GM23338 (cell line): ENCODE results near the gene FAM168B.

Experiments used
- CREB1 ChIP-seq: fragments of 250-450 bp; sonication (Bioruptor Pico); IDR thresholded peaks from 2 replicates; pipeline ENCODE4 v1.5.0; 2020; ENCODE audit warnings: low read depth, mild to moderate bottlenecking, moderate library complexity
- EZH2 ChIP-seq: fragments of 200-600 bp; sonication (generic); IDR thresholded peaks from one replicate; pipeline ENCODE4 v1.8.0; 2017; ENCODE audit warnings: antibody characterized with exemption, mild to moderate bottlenecking, low read depth; ENCODE audit not compliant: unreplicated experiment
- EZH2phosphoT487 ChIP-seq: fragments of 200-600 bp; sonication (generic); IDR thresholded peaks from one replicate; pipeline ENCODE4 v1.8.1; 2018; ENCODE audit warnings: antibody characterized with exemption; ENCODE audit not compliant: unreplicated experiment
- JUNB ChIP-seq: IDR thresholded peaks from one replicate; pipeline ENCODE4 v1.6.1; 2016; ENCODE audit warnings: antibody characterized with exemption; ENCODE audit not compliant: unreplicated experiment
- NANOG ChIP-seq: IDR thresholded peaks from 2 replicates; pipeline ENCODE4 v1.6.1; 2016; ENCODE audit warnings: antibody characterized with exemption, borderline replicate concordance
- POLR2AphosphoS5 ChIP-seq: IDR thresholded peaks from 2 replicates; pipeline ENCODE4 v1.6.1; 2016; ENCODE audit warnings: antibody characterized with exemption, low read depth
- STAT1 ChIP-seq: IDR thresholded peaks from one replicate; pipeline ENCODE4 v1.6.1; 2016; ENCODE audit warnings: antibody characterized with exemption; ENCODE audit not compliant: unreplicated experiment
- ZNF114 ChIP-seq: fragments of 250-450 bp; sonication (Bioruptor Pico); IDR thresholded peaks from 2 replicates; pipeline ENCODE4 v1.5.0; 2020; ENCODE audit warnings: mild to moderate bottlenecking, moderate library complexity
- ZNF331 ChIP-seq: fragments of 250-450 bp; sonication (Bioruptor Pico); IDR thresholded peaks from 2 replicates; pipeline ENCODE4 v1.5.0; 2020; ENCODE audit warnings: low read depth, mild to moderate bottlenecking, moderate library complexity
- ZNF462 ChIP-seq: fragments of 250-450 bp; sonication (Bioruptor Pico); IDR thresholded peaks from 2 replicates; pipeline ENCODE4 v1.5.0; 2020; ENCODE audit warnings: mild to moderate bottlenecking, moderate library complexity
- TF ChIP-seq, protein P1 (sequence below), 2 experiments: fragments of 200-600 bp in 1 of 2; sonication (generic) in 1 of 2; conservative IDR thresholded peaks; 2 replicates each; pipeline versions ENCODE4 v1.5.1 to v1.6.1; 2016 to 2017; ENCODE audit warnings: antibody characterized with exemption in 2 of 2, low read depth in 2 of 2, mild to moderate bottlenecking in 2 of 2, moderate library complexity in 1 of 2
- TF ChIP-seq, protein P2 (sequence below): IDR thresholded peaks from 2 replicates; pipeline ENCODE4 v1.6.1; 2016; ENCODE audit warnings: antibody characterized with exemption
- TF ChIP-seq, protein P3 (sequence below): IDR thresholded peaks from one replicate; pipeline ENCODE4 v1.6.1; 2018; ENCODE audit warnings: antibody characterized with exemption; ENCODE audit not compliant: unreplicated experiment

DNA sequence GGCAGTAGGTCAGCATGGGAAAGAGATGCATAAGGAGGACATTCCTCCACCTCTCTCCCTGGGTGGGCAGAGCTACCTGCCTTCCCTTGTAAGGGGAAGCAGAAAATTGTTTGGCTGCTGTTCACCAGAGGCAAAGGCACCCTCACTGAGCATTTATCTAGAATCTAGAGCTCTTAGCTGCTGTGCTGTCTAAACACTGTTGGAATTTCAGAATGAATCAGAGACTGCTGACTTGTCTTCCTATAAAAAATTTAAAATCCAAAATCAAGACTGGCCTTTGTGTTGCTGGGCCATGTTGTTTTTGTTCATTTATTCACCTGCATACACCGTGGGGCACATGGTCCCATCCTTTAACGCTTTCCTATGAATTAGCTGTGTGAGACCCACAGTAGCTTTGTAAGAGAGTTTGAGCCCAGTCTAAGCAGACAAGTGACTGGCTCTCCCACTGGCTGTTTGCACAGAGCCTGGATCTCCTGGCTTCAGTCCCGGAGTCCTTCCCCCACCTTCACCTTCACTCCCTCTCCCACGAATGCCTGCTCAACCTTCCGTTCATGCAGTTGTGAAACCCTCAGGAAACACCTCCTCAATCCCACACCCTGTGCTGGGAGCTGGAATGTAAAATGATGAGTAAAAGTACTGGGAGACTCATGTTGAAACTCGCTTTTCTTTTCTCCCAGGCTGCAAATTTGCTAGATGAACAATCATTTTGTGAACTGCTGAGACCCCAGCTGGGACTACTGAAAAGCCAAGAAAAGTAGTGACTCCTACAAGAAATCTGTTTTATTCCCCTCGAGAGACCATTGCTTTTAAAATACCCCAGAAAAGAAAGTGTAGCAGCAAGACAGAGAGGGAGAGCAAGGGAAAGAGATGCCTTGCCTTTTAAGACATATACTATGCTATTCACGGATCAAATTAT lies 76.2 kb downstream of the FAM168B start:
- TF ChIP-seq, protein P1, sequence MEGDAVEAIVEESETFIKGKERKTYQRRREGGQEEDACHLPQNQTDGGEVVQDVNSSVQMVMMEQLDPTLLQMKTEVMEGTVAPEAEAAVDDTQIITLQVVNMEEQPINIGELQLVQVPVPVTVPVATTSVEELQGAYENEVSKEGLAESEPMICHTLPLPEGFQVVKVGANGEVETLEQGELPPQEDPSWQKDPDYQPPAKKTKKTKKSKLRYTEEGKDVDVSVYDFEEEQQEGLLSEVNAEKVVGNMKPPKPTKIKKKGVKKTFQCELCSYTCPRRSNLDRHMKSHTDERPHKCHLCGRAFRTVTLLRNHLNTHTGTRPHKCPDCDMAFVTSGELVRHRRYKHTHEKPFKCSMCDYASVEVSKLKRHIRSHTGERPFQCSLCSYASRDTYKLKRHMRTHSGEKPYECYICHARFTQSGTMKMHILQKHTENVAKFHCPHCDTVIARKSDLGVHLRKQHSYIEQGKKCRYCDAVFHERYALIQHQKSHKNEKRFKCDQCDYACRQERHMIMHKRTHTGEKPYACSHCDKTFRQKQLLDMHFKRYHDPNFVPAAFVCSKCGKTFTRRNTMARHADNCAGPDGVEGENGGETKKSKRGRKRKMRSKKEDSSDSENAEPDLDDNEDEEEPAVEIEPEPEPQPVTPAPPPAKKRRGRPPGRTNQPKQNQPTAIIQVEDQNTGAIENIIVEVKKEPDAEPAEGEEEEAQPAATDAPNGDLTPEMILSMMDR (conservative IDR thresholded peaks at IDR 0.05; ENCODE audit: low read depth in 2 of 2): no peak
- TF ChIP-seq EZH2: no peak
- TF ChIP-seq, protein P2, sequence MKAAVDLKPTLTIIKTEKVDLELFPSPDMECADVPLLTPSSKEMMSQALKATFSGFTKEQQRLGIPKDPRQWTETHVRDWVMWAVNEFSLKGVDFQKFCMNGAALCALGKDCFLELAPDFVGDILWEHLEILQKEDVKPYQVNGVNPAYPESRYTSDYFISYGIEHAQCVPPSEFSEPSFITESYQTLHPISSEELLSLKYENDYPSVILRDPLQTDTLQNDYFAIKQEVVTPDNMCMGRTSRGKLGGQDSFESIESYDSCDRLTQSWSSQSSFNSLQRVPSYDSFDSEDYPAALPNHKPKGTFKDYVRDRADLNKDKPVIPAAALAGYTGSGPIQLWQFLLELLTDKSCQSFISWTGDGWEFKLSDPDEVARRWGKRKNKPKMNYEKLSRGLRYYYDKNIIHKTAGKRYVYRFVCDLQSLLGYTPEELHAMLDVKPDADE: no peak
- TF ChIP-seq POLR2AphosphoS5: no peak
- no peak for TF ChIP-seq JUNB
- TF ChIP-seq EZH2phosphoT487: no peak
- TF ChIP-seq ZNF462 (CRISPR knock-in tag): no peak
- no peak for TF ChIP-seq CREB1 (CRISPR knock-in tag)
- TF ChIP-seq STAT1: no peak
- TF ChIP-seq, protein P3, sequence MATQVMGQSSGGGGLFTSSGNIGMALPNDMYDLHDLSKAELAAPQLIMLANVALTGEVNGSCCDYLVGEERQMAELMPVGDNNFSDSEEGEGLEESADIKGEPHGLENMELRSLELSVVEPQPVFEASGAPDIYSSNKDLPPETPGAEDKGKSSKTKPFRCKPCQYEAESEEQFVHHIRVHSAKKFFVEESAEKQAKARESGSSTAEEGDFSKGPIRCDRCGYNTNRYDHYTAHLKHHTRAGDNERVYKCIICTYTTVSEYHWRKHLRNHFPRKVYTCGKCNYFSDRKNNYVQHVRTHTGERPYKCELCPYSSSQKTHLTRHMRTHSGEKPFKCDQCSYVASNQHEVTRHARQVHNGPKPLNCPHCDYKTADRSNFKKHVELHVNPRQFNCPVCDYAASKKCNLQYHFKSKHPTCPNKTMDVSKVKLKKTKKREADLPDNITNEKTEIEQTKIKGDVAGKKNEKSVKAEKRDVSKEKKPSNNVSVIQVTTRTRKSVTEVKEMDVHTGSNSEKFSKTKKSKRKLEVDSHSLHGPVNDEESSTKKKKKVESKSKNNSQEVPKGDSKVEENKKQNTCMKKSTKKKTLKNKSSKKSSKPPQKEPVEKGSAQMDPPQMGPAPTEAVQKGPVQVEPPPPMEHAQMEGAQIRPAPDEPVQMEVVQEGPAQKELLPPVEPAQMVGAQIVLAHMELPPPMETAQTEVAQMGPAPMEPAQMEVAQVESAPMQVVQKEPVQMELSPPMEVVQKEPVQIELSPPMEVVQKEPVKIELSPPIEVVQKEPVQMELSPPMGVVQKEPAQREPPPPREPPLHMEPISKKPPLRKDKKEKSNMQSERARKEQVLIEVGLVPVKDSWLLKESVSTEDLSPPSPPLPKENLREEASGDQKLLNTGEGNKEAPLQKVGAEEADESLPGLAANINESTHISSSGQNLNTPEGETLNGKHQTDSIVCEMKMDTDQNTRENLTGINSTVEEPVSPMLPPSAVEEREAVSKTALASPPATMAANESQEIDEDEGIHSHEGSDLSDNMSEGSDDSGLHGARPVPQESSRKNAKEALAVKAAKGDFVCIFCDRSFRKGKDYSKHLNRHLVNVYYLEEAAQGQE: no peak
- no peak for TF ChIP-seq NANOG
- no peak for TF ChIP-seq ZNF114 (CRISPR knock-in tag)
- TF ChIP-seq ZNF331 (CRISPR knock-in tag): no peak
